GM21786 (cell line): Measurements from ENCODE around the gene SEPTIN3.

ENCODE experiments used
- ATAC-seq: cut with Tn5 transposase; IDR thresholded peaks from one replicate; pipeline ENCODE4 v1.9.1; 2021; ENCODE audit not compliant: unreplicated experiment

SEPTIN3 gene

DNA sequence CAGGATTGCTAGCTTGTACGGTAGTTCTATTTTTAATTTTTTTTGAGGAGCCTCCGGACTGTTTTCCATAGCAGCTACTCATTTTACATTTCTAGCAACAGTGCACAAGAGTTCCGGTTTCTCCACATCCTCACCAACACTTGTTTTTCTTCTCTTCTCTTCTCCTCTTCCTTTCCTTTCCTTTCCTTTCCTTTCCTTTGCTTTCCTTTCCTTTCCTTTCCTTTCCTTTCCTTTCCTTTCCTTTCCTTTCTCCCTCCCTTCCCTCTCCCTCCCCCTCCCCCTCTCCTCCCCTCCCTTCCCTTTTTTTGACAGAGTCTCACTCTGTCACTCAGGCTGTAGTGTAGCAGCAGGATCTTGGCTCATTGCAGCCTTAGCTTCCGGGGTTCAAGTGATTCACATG lies 38.7 kb downstream of the SEPTIN3 start:
- no peak for ATAC-seq

DNA sequence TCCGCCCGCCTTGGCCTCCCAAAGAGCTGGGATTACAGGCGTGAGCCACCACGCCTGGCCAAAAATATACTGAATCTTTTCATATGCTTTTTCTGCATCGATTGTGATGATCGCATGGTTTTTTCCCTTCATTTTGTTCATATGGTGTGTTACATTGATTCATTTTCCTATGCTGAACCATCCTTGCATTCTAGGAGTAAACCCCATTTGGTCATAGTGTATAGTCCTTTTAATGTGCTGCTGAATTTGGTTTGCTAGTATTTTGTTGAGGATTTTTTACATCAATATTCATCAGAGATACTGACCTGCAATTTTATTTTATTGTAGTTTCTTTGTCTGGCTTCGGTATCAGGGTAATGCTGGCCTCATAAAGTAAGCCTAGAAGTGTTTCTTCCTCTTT lies 41.5 kb downstream of the SEPTIN3 start:
- no peak for ATAC-seq

DNA sequence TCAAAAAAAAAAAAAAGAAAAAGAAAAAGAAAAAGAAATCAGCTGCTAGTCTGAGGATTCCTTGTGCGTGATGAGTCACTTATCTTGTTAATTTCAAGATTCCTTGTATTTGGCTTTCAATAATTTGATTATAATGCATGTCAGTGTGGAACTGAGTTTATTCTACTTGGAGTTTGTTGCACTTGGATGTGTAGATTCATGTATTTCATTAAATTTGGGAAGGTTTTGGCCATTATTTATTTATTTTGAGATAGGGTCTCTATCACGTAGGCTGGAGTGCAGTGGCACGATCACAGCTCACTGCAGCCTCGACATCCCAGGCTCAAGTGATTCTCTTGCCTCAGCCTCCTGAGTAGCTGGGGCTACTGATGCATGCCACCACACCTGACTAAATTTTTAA lies 44.1 kb downstream of the SEPTIN3 start:
- no peak for ATAC-seq

DNA sequence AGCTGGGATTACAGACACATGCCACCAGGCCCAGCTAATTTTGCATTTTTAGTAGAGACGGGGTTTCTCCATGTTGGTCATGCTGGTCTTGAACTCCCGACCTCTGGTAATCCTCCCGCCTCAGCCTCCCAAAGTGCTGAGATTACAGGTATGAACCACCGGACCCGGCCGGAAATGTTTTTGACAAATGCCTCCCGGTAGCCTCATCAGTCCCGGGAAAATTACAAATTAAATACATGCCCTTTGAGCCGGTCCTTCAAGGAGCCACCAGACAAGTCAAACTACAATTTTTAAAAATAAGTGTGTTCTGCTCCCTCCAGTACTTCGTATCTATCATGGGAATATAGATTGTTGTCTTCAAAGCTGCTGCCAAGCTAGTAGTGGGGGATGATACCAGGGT lies 46.9 kb downstream of the SEPTIN3 start:
- ATAC-seq: no peak

DNA sequence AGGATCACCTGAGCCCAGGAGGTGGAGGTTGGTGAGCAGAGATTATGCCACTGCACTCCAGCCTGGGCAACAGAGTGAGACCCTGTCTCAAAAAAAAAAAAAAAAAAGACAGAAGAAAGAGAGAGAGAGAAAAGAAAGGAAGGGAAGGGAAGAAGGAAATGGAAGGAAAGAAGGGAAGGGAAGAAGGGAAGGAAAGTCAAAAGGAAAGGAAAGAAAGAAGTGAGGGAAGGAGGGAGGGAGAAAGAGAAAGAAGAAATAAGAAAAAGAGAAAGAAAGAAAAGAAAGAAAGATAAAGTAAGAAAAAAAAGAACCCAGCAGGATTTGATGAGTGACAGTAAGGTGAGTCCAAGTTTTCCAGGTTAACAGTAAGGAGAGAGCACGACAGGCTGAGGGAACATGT lies 49.0 kb downstream of the SEPTIN3 start:
- ATAC-seq: no peak
